ENCODE measurements around the gene FBXL7. TPM values are rescaled to one million over a fixed set of nuclear protein-coding genes. Genes with fewer than 3 reads are reported as not detected.

The FBXL7 gene
- total RNA-seq, 1 experiment from 2014 or later: not detected

- in situ Hi-C loops (cut with HindIII; ENCODE audit: low pct_unique_long_range_greater_than_20kb, low sequenced_read_pairs) (no loop called here), intact Hi-C loops (cut with micrococcal nuclease; ENCODE audit: unreplicated experiment) (no loop called here)
- H3K27ac ChIP-seq (ENCODE audit: low read length): no peak overlapping the region
- no peaks in the 10 kb centered on the region for H3K27me3 ChIP-seq (ENCODE audit: control insufficient read depth, insufficient read depth, low read length)
- DNase-seq (ENCODE audit: low read depth, low spot score): no peak
- H3K9me3 ChIP-seq (ENCODE audit: control insufficient read depth, insufficient read depth, low read depth, low read length): no peaks in the 10 kb centered on the region
- no peak overlapping the region for H3K4me3 ChIP-seq (ENCODE audit: low read depth in 2 of 2, low read length in 2 of 2)
- no peaks in the 10 kb centered on the region for H3K36me3 ChIP-seq (ENCODE audit: control insufficient read depth, insufficient read depth, low read length)
- TF ChIP-seq CTCF (IDR thresholded peaks at IDR 0.05): no peak
- H3K4me1 ChIP-seq (ENCODE audit: control insufficient read depth, insufficient read depth, low read length): no peaks in the 10 kb centered on the region
- CTCF ChIA-PET: no interaction called here
- BruUV-seq (replicated peaks): no TSS peak
- no peak for ATAC-seq
- POLR2A ChIA-PET: no interaction called here
Observed at GRCh38 chr5:15506897-15507296, 6.9 kb downstream of the FBXL7 start.

- intact Hi-C loops (cut with micrococcal nuclease; ENCODE audit: unreplicated experiment) (no loop called here), in situ Hi-C loops (cut with HindIII; ENCODE audit: low pct_unique_long_range_greater_than_20kb, low sequenced_read_pairs) (no loop called here)
- CTCF ChIA-PET: no interaction called here
- POLR2A ChIA-PET: no interaction called here
- H3K4me3 ChIP-seq (ENCODE audit: low read depth in 2 of 2, low read length in 2 of 2): no peak overlapping the region
- BruUV-seq (replicated peaks): no TSS peak
- TF ChIP-seq CTCF (IDR thresholded peaks at IDR 0.05) (no peak), POLR2AphosphoS5 (IDR thresholded peaks at IDR 0.05; ENCODE audit: low read depth, low read length) (no peak), REST (IDR thresholded peaks at IDR 0.05; ENCODE audit: insufficient read depth in 1 of 2, low read depth in 2 of 2, low read length in 1 of 2) (no peak), TCF7L2 (IDR thresholded peaks at IDR 0.05; ENCODE audit: low read depth, low read length) (no peak), SIN3A (IDR thresholded peaks at IDR 0.05; ENCODE audit: borderline replicate concordance, insufficient read depth, low read depth, low read length) (no peak)
- no peaks in the 10 kb centered on the region for H3K4me1 ChIP-seq (ENCODE audit: control insufficient read depth, insufficient read depth, low read length)
- no peak overlapping the region for H3K27ac ChIP-seq (ENCODE audit: low read length)
- ATAC-seq (no peak), DNase-seq (ENCODE audit: low read depth, low spot score) (no peak)
- no peaks in the 10 kb centered on the region for H3K27me3 ChIP-seq (ENCODE audit: control insufficient read depth, insufficient read depth, low read length)
- no peaks in the 10 kb centered on the region for H3K9me3 ChIP-seq (ENCODE audit: control insufficient read depth, insufficient read depth, low read depth, low read length)
- no peaks in the 10 kb centered on the region for H3K36me3 ChIP-seq (ENCODE audit: control insufficient read depth, insufficient read depth, low read length)
Observed at GRCh38 chr5:15510092-15510491, 10.1 kb downstream of the FBXL7 start.

GRCh38 chr5:15510831-15511230 lies 10.9 kb downstream of the FBXL7 start:
- intact Hi-C loops (cut with micrococcal nuclease; ENCODE audit: unreplicated experiment): no loop called here
- DNase-seq (ENCODE audit: low read depth, low spot score) (no peak), ATAC-seq (no peak)
- Histone ChIP-seq H3K4me3 (ENCODE audit: low read depth in 2 of 2, low read length in 2 of 2) (no peak overlapping the region), H3K4me1 (ENCODE audit: control insufficient read depth, insufficient read depth, low read length) (no peaks in the 10 kb centered on the region), H3K27ac (ENCODE audit: low read length) (no peak overlapping the region), H3K36me3 (ENCODE audit: control insufficient read depth, insufficient read depth, low read length) (no peaks in the 10 kb centered on the region), H3K27me3 (ENCODE audit: control insufficient read depth, insufficient read depth, low read length) (no peaks in the 10 kb centered on the region), H3K9me3 (ENCODE audit: control insufficient read depth, insufficient read depth, low read depth, low read length) (no peaks in the 10 kb centered on the region)
- TF ChIP-seq CTCF (IDR thresholded peaks at IDR 0.05) (no peak), POLR2AphosphoS5 (IDR thresholded peaks at IDR 0.05; ENCODE audit: low read depth, low read length) (no peak), REST (IDR thresholded peaks at IDR 0.05; ENCODE audit: insufficient read depth in 1 of 2, low read depth in 2 of 2, low read length in 1 of 2) (no peak), SIN3A (IDR thresholded peaks at IDR 0.05; ENCODE audit: borderline replicate concordance, insufficient read depth, low read depth, low read length) (no peak), TCF7L2 (IDR thresholded peaks at IDR 0.05; ENCODE audit: low read depth, low read length) (no peak)
- POLR2A ChIA-PET: no interaction called here
- BruUV-seq (replicated peaks): no TSS peak
- in situ Hi-C loops (cut with HindIII; ENCODE audit: low pct_unique_long_range_greater_than_20kb, low sequenced_read_pairs): no loop called here
- CTCF ChIA-PET: no interaction called here

Measured in Panc1 (cell line).